ENCODE measurements around the gene TEAD2.
"Not testable (repeated sequence)": the region's sequence is repeated elsewhere in the genome, so short reads cannot be mapped to it uniquely, and the experiment has no call there.

Gene TEAD2

GRCh38 chr19:49383599-49383998, 21.4 kb upstream of the TEAD2 start:
- Histone ChIP-seq H3K27ac (ENCODE audit: low read length) (no peak overlapping the region), H3K4me3 (ENCODE audit: low read length) (no peak overlapping the region), H3K9me3 (ENCODE audit: control insufficient read depth, insufficient read depth, low read length) (no peaks in the 10 kb centered on the region), H3K4me1 (ENCODE audit: control insufficient read depth, insufficient read depth, low read length) (no peaks in the 10 kb centered on the region; the same call in 1 of the 2 replicates), H3K36me3 (ENCODE audit: control insufficient read depth, insufficient read depth, low read length) (no peaks in the 10 kb centered on the region), H3K27me3 (ENCODE audit: control insufficient read depth, insufficient read depth, low read length) (no peaks in the 10 kb centered on the region)
- no CpG with 5 or more reads among the region's 1 CpG for WGBS (ENCODE audit: insufficient coverage, insufficient read length)
- DNase-seq (ENCODE audit: low read depth, low spot score), result no peak

- H3K9me3 ChIP-seq (ENCODE audit: control insufficient read depth, insufficient read depth, low read length), result no peaks in the 10 kb centered on the region
- H3K27ac ChIP-seq (ENCODE audit: low read length), result no peak overlapping the region
- DNase-seq (ENCODE audit: low read depth, low spot score), result no peak
- WGBS (ENCODE audit: insufficient coverage, insufficient read length), result 100% methylated on average over 2 of the region's 5 CpGs
- no peak overlapping the region for H3K4me3 ChIP-seq (ENCODE audit: low read length)
- H3K27me3 ChIP-seq (ENCODE audit: control insufficient read depth, insufficient read depth, low read length), result no peaks in the 10 kb centered on the region
- no peaks in the 10 kb centered on the region for H3K36me3 ChIP-seq (ENCODE audit: control insufficient read depth, insufficient read depth, low read length)
- H3K4me1 ChIP-seq (ENCODE audit: control insufficient read depth, insufficient read depth, low read length), result no peaks in the 10 kb centered on the region
These were observed 20.4 kb upstream of the TEAD2 start for GRCh38 chr19:49382639-49383038.

DNA sequence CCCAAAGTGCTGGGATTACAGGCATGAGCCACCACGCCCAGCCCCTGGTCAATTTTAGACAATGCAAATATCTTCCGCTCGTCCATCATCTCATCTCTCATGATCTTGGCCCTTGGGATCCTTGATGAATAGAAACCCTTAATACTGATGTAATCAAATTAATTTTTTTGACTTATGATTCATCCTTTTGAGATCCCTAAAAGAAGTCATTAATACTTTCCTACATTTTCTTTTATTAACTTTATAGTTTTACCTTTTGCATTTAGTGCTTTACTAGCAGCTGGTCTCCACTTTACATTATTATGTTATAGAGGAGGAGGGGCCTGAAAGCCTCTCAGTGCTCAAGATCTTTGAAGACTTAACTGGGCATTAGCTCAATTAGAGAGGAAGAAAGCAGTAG, 18.2 kb upstream of the TEAD2 start:
- Histone ChIP-seq H3K4me3 (ENCODE audit: low read length) (no peak overlapping the region), H3K36me3 (ENCODE audit: control insufficient read depth, insufficient read depth, low read length) (no peaks in the 10 kb centered on the region), H3K27me3 (ENCODE audit: control insufficient read depth, insufficient read depth, low read length) (no peaks in the 10 kb centered on the region), H3K27ac (ENCODE audit: low read length) (no peak overlapping the region), H3K9me3 (ENCODE audit: control insufficient read depth, insufficient read depth, low read length) (no peaks in the 10 kb centered on the region), H3K4me1 (ENCODE audit: control insufficient read depth, insufficient read depth, low read length) (no peaks in the 10 kb centered on the region)
- WGBS (ENCODE audit: insufficient coverage, insufficient read length), result no CpG with 5 or more reads among the region's 3 CpGs
- no peak for DNase-seq (ENCODE audit: low read depth, low spot score)

DNA sequence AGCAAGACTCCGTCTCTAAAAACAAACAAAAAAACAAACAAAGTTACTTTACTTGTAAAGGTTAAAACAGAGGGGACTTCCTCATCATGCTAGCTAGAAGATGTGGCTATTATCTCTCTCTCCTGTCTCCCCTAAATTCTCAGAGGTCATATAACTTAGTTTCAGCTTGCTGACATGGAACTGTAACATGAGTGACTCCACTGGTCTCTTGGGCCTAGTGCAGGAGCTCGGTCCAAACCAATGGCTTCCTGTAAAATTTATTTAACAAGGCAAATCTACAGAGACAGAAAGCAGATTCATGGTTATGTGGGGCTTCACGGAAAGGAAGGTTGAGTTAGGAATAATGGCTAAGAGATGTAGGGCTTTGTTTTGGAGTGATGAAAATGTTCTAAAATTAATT, 16.3 kb upstream of the TEAD2 start:
- Histone ChIP-seq H3K4me1 (ENCODE audit: control insufficient read depth, insufficient read depth, low read length) (no peaks in the 10 kb centered on the region), H3K27ac (ENCODE audit: low read length) (no peak overlapping the region), H3K27me3 (ENCODE audit: control insufficient read depth, insufficient read depth, low read length) (no peaks in the 10 kb centered on the region), H3K9me3 (ENCODE audit: control insufficient read depth, insufficient read depth, low read length) (no peaks in the 10 kb centered on the region), H3K36me3 (ENCODE audit: control insufficient read depth, insufficient read depth, low read length) (no peaks in the 10 kb centered on the region), H3K4me3 (ENCODE audit: low read length) (no peak overlapping the region)
- no CpG with 5 or more reads among the region's 3 CpGs for WGBS (ENCODE audit: insufficient coverage, insufficient read length)
- DNase-seq (ENCODE audit: low read depth, low spot score), result no peak

DNA sequence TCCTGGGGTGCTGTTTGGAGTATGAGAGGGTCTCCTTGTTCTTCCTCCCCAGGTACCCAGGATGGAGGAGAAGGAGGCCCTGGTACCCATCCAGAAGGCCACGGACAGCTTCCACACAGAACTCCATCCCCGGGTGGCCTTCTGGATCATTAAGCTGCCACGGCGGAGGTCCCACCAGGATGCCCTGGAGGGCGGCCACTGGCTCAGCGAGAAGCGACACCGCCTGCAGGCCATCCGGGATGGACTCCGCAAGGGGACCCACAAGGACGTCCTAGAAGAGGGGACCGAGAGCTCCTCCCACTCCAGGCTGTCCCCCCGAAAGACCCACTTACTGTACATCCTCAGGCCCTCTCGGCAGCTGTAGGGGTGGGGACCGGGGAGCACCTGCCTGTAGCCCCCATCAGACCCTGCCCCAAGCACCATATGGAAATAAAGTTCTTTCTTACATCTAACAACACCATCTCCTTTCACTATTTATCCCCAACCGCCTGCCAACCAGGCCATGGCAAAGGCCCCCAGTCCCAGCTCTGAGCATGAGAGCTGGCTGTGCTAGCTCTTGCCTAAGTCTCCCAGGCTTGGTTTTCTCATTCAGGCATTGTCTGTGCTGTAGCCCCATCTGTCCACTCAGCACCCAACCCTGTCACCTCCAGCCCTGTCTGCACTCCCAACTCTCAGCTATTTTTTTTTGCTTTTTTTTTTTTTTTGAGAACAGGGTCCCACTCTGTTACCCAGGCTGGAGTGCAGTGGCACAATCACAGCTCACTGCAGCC, 12.6 kb upstream of the TEAD2 start:
- WGBS (ENCODE audit: insufficient coverage, insufficient read length), result no CpG with 5 or more reads among the region's 16 CpGs
- H3K4me1 ChIP-seq (ENCODE audit: control insufficient read depth, insufficient read depth, low read length), result no peaks in the 10 kb centered on the region
- H3K27me3 ChIP-seq (ENCODE audit: control insufficient read depth, insufficient read depth, low read length), result no peaks in the 10 kb centered on the region
- H3K36me3 ChIP-seq (ENCODE audit: control insufficient read depth, insufficient read depth, low read length), result no peaks in the 10 kb centered on the region
- H3K27ac ChIP-seq (ENCODE audit: low read length), result no peak overlapping the region
- no peak overlapping the region for H3K4me3 ChIP-seq (ENCODE audit: low read length)
- DNase-seq (ENCODE audit: low read depth, low spot score), result no peak
- H3K9me3 ChIP-seq (ENCODE audit: control insufficient read depth, insufficient read depth, low read length), result peaks cover 2% of the 10 kb centered on the region; the same call in 1 of the 2 replicates

- not testable (repeated sequence) for H3K4me3 ChIP-seq (ENCODE audit: low read length); H3K9me3 ChIP-seq (ENCODE audit: control insufficient read depth, insufficient read depth, low read length); H3K27me3 ChIP-seq (ENCODE audit: control insufficient read depth, insufficient read depth, low read length); H3K27ac ChIP-seq (ENCODE audit: low read length); DNase-seq (ENCODE audit: low read depth, low spot score); H3K4me1 ChIP-seq (ENCODE audit: control insufficient read depth, insufficient read depth, low read length); H3K36me3 ChIP-seq (ENCODE audit: control insufficient read depth, insufficient read depth, low read length)
- no CpG with 5 or more reads among the region's 3 CpGs for WGBS (ENCODE audit: insufficient coverage, insufficient read length)
These were observed 11.0 kb upstream of the TEAD2 start for GRCh38 chr19:49373174-49373573.

DNA sequence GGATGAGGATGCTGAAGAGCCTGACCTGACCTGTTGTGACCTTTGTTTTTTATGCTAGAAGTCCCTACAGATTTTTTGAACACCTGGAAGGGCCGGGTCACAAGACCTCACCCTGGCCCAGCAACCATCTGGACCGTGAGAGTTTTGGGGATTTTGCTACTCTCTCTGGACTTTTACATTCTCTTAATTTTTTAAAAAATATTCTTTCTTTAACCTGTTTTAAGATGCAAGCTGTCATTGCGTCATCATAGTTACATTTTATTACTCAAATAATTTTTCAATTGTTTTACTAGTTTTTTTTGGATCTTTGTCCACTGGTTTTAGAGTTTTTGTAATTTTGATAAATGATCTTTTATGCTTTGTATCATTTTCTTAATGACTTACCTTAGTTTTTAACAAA, 9.0 kb upstream of the TEAD2 start:
- Histone ChIP-seq H3K36me3 (ENCODE audit: control insufficient read depth, insufficient read depth, low read length) (no peaks in the 10 kb centered on the region), H3K4me1 (ENCODE audit: control insufficient read depth, insufficient read depth, low read length) (no peaks in the 10 kb centered on the region), H3K27me3 (ENCODE audit: control insufficient read depth, insufficient read depth, low read length) (no peaks in the 10 kb centered on the region), H3K4me3 (ENCODE audit: low read length) (no peak overlapping the region), H3K9me3 (ENCODE audit: control insufficient read depth, insufficient read depth, low read length) (peaks cover 5% of the 10 kb centered on the region), H3K27ac (ENCODE audit: low read length) (no peak overlapping the region)
- no peak for DNase-seq (ENCODE audit: low read depth, low spot score)
- WGBS (ENCODE audit: insufficient coverage, insufficient read length), result no CpG with 5 or more reads among the region's 3 CpGs

DNA sequence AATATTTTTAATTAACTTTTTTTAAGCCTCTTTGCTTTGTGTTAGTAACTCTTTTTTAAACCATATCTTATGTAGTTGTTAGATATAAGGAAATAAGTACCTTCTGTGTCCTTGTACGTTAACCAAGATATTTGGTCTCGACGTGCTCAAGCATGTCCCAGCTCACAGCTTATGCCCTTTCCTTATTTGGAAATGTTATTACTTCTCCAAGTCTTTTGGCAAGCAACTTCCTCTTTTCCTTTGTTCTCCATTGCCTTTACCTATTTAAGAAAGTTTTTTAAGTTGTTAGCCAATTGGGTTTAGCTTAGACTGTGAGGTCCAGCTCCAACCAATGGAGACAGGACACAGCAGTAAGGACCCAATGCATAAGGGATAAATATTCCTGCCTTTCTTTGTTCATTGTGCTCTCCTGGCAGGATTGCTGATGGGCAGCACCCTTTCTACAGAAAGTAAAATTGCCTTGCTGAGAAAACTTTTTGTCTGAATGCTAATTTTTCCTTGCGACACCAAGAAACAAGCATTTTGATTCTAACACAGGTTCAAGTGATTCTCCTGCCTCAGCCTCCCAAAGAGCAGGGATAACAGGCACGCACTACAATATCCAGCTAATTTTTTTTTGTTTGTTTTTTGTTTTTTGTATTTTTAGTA, 6.6 kb upstream of the TEAD2 start:
- H3K27me3 ChIP-seq (ENCODE audit: control insufficient read depth, insufficient read depth, low read length), result no peaks in the 10 kb centered on the region
- no peaks in the 10 kb centered on the region for H3K36me3 ChIP-seq (ENCODE audit: control insufficient read depth, insufficient read depth, low read length)
- H3K4me1 ChIP-seq (ENCODE audit: control insufficient read depth, insufficient read depth, low read length), result peaks cover 3% of the 10 kb centered on the region; the same call in 1 of the 2 replicates
- DNase-seq (ENCODE audit: low read depth, low spot score), result no peak
- no CpG with 5 or more reads among the region's 5 CpGs for WGBS (ENCODE audit: insufficient coverage, insufficient read length)
- no peak overlapping the region for H3K27ac ChIP-seq (ENCODE audit: low read length)
- H3K9me3 ChIP-seq (ENCODE audit: control insufficient read depth, insufficient read depth, low read length), result peaks cover 5% of the 10 kb centered on the region
- no peak overlapping the region for H3K4me3 ChIP-seq (ENCODE audit: low read length)

- Histone ChIP-seq H3K4me3 (ENCODE audit: low read length) (no peak overlapping the region), H3K27me3 (ENCODE audit: control insufficient read depth, insufficient read depth, low read length) (no peaks in the 10 kb centered on the region), H3K9me3 (ENCODE audit: control insufficient read depth, insufficient read depth, low read length) (peaks cover 5% of the 10 kb centered on the region), H3K36me3 (ENCODE audit: control insufficient read depth, insufficient read depth, low read length) (no peaks in the 10 kb centered on the region), H3K4me1 (ENCODE audit: control insufficient read depth, insufficient read depth, low read length) (peaks cover 3% of the 10 kb centered on the region; the same call in 1 of the 2 replicates), H3K27ac (ENCODE audit: low read length) (no peak overlapping the region)
- no peak for DNase-seq (ENCODE audit: low read depth, low spot score)
These were observed 3.9 kb upstream of the TEAD2 start for GRCh38 chr19:49366110-49366509.

DNA sequence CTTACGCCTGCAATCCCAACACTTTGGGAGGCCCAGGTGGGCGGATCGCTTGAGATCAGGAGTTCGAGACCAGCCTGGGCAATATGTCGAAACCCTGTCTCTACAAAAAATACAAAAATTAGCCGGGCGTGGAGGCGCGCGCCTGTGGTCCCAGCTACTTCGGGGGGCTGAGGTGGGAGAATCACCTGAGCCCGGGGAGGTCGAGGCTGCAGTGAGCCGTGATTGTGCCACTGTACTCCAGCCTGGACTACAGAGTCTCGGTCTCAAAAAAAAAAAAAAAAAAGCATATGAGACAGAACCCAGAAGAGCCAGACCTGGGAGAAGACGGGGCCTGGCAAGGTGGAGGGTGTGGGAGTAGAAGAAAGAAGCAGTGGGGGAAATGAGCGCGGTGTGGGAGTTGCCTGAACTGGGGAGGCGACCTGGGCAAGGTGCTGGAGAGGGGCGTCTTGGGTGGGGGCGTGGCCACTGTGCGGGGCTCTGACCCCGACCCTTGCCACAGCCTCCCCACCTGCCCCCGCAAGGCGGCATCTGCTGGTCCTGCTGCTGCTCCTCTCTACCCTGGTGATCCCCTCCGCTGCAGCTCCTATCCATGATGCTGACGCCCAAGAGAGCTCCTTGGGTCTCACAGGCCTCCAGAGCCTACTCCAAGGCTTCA, 2.0 kb upstream of the TEAD2 start:
- WGBS (ENCODE audit: insufficient coverage, insufficient read length), result no CpG with 5 or more reads among the region's 27 CpGs
- Histone ChIP-seq H3K27me3 (ENCODE audit: control insufficient read depth, insufficient read depth, low read length) (no peaks in the 10 kb centered on the region), H3K4me3 (ENCODE audit: low read length) (no peak overlapping the region), H3K9me3 (ENCODE audit: control insufficient read depth, insufficient read depth, low read length) (no peaks in the 10 kb centered on the region), H3K4me1 (ENCODE audit: control insufficient read depth, insufficient read depth, low read length) (peaks cover 3% of the 10 kb centered on the region; the same call in 1 of the 2 replicates), H3K36me3 (ENCODE audit: control insufficient read depth, insufficient read depth, low read length) (peaks cover 4% of the 10 kb centered on the region; the same call in 1 of the 2 replicates), H3K27ac (ENCODE audit: low read length) (no peak overlapping the region)
- DNase-seq (ENCODE audit: low read depth, low spot score), result no peak
